PC-3 (cell line): Measurements from ENCODE around the gene EGLN2. TPM values are rescaled to one million over a fixed set of nuclear protein-coding genes. Genes with fewer than 3 reads are reported as not detected.

Experiments
- ATAC-seq: fragments of 200-7000 bp; cut with Tn5 transposase; 2 replicates; pipeline ENCODE4 v1.9.1; 2020; ENCODE audit warnings: mild to moderate bottlenecking, moderate library complexity
- BruUV-seq: library from RNA; stranded (reverse); fragments of 400-500 nt; replicated peaks from 2 replicates; lab custom pipeline; 2021; lab: Mats Ljungman, UMichigan
- CTCF ChIA-PET: fragments of 300-600 bp; sonication (Branson Sonifier 250); formaldehyde crosslinking; loops from one replicate; lab custom pipeline; 2022; ENCODE audit warnings: antibody characterized with exemption; lab: Charles Lee
- POLR2A ChIA-PET: fragments of 300-600 bp; sonication (Branson Sonifier 250); formaldehyde crosslinking; loops from one replicate; lab custom pipeline; 2022; ENCODE audit warnings: antibody characterized with exemption; ENCODE audit not compliant: unreplicated experiment; lab: Charles Lee
- DNase-seq: peaks from one replicate; pipeline ENCODE4 v3.0.0-alpha.2; 2015
- H2AFZ ChIP-seq: fragments of 300-600 bp; sonication (generic); 2 replicates; pipeline ENCODE4 v1.6.0; 2016; ENCODE audit warnings: antibody characterized with exemption, low read length
- H3F3A ChIP-seq: fragments of 300-600 bp; sonication (generic); one replicate; pipeline ENCODE4 v1.6.0; 2017; ENCODE audit warnings: antibody characterized with exemption, low read length, control low read depth, mild to moderate bottlenecking; ENCODE audit not compliant: unreplicated experiment
- H3K27ac ChIP-seq: fragments of 300-600 bp; sonication (generic); 2 replicates; pipeline ENCODE4 v1.5.1; 2016; ENCODE audit warnings: mild to moderate bottlenecking, low read length
- H3K27me3 ChIP-seq: fragments of 300-600 bp; sonication (generic); 2 replicates; pipeline ENCODE4 v1.6.1; 2016; ENCODE audit warnings: low read length, mixed read lengths
- H3K36me3 ChIP-seq: fragments of 300-600 bp; sonication (generic); 2 replicates; pipeline ENCODE4 v1.6.1; 2016; ENCODE audit warnings: low read depth, mixed run types, low read length, mixed read lengths
- H3K4me1 ChIP-seq: fragments of 300-600 bp; sonication (generic); 2 replicates; pipeline ENCODE4 v1.5.1; 2016; ENCODE audit warnings: low read length; ENCODE audit not compliant: insufficient read depth
- H3K4me2 ChIP-seq: fragments of 300-600 bp; sonication (generic); 2 replicates; pipeline ENCODE4 v1.6.0; 2016; ENCODE audit warnings: low read length
- H3K4me3 ChIP-seq: fragments of 300-600 bp; sonication (generic); 2 replicates; pipeline ENCODE4 v1.5.1; 2016; ENCODE audit warnings: mild to moderate bottlenecking, low read length, mixed read lengths
- H3K79me2 ChIP-seq: fragments of 300-600 bp; sonication (generic); 2 replicates; pipeline ENCODE4 v1.6.1; 2017; ENCODE audit warnings: low read length, mixed read lengths
- H3K9ac ChIP-seq: fragments of 300-600 bp; sonication (generic); 2 replicates; pipeline ENCODE4 v1.6.0; 2016; ENCODE audit warnings: mild to moderate bottlenecking, low read length
- H3K9me2 ChIP-seq: fragments of 300-600 bp; sonication (generic); replicated peaks from 2 replicates; pipeline ENCODE4 v1.6.1; 2016; ENCODE audit warnings: mixed run types, low read length, mixed read lengths
- H3K9me3 ChIP-seq: fragments of 300-600 bp; sonication (generic); 2 replicates; pipeline ENCODE4 v1.6.1; 2016; ENCODE audit warnings: low read length, mixed read lengths
- H4K20me1 ChIP-seq: fragments of 300-600 bp; sonication (generic); 2 replicates; pipeline ENCODE4 v1.6.1; 2016; ENCODE audit warnings: low read length, mixed read lengths
- EZH2 ChIP-seq: fragments of 300-600 bp; sonication (generic); IDR thresholded peaks from one replicate; pipeline ENCODE4 v1.6.1; 2017; ENCODE audit warnings: antibody characterized with exemption, mild to moderate bottlenecking, low read length; ENCODE audit not compliant: unreplicated experiment
- EZH2phosphoT487 ChIP-seq: fragments of 300-600 bp; sonication (generic); IDR thresholded peaks from 2 replicates; pipeline ENCODE4 v1.6.1; 2018; ENCODE audit warnings: mild to moderate bottlenecking, antibody characterized with exemption, low read length, borderline replicate concordance
- intact Hi-C: fragments of 100-400 bp; cut with micrococcal nuclease; formaldehyde crosslinking; loops from 2 replicates; pipeline ENCODE4 v1.9.0; 2023
- total RNA-seq: library from RNA; depleted of rRNA; stranded (reverse); fragments of >200 nt; gene quantifications from 2 replicates; pipeline ENCODE4 v1.2.3, GENCODE V29; 2014
- TF ChIP-seq, protein P1 (sequence below): fragments of 300-600 bp; sonication (generic); conservative IDR thresholded peaks from 2 replicates; pipeline ENCODE4 v1.5.1; 2017; ENCODE audit warnings: antibody characterized with exemption, low read depth, mild to moderate bottlenecking, low read length

The EGLN2 gene
- total RNA-seq, 1 experiment from 2014 or later = 36.6 TPM

DNA sequence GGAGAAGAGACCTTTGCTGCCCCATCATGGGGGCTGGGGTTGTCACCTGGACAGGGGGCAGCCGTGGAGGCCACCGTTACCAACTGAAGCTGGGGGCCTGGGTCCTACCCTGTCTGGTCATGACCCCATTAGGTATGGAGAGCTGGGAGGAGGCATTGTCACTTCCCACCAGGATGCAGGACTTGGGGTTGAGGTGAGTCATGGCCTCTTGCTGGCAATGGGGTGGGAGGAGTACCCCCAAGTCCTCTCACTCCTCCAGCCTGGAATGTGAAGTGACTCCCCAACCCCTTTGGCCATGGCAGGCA is 9.0 kb downstream of the EGLN2 start:
- Histone ChIP-seq H4K20me1 (0 out of 2 replicates have a peak, but pooled peaks cover 1% of the 10 kb centered on the region), H2AFZ (no peak overlapping the region), H3K9me2 (no peaks in the 10 kb centered on the region), H3K27ac (no peak overlapping the region), H3K4me3 (no peak overlapping the region), H3K4me1 (peaks cover 7% of the 10 kb centered on the region; the same call in 1 of the 2 replicates), H3K4me2 (no peak overlapping the region), H3K9me3 (no peaks in the 10 kb centered on the region), H3K27me3 (no peaks in the 10 kb centered on the region), H3K9ac (no peak overlapping the region), H3K36me3 (peaks cover 6% of the 10 kb centered on the region), H3K79me2 (peaks cover 27% of the 10 kb centered on the region), H3F3A (no peaks in the 10 kb centered on the region)
- TF ChIP-seq EZH2 = no peak
- ChIA-PET POLR2A (interaction anchor here (0.6 kb wide), 1 partner anchor 26 kb away, joined by 4 read pairs; no protein-coding TSS in a partner anchor), CTCF (interaction anchor here (0.7 kb wide), 1 partner anchor 9 kb away, joined by 3 read pairs; the partner anchor contains the start of gene EGLN2)
- intact Hi-C loops = no loop called here
- DNase-seq (no peak), ATAC-seq (no peak)
- BruUV-seq = TSS peak; percentile 17

DNA sequence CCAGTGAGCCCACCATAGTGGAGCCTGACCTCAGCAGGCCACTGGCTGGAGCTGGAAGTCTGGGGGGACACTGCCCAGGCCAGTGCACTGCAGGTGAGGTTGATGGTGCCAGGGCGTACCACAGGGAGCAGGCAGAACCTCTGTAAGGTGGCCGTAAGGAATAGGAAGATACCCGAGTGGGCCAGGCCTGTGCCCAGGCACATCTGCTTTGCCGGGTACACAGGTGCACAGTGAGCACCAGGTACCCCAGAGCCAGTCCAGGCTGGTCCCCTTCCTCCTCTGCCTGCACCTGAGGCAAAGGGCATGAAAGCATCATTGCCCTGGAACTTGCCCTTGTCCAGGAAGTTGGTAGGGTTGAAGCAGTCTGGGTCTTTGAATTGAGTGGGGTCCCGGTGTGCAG is 9.5 kb downstream of the EGLN2 start:
- BruUV-seq = no TSS peak
- H3K4me3 ChIP-seq = no peak overlapping the region
- H3K4me1 ChIP-seq = 0 out of 2 replicates have a peak, but pooled peaks cover 1% of the 10 kb centered on the region
- intact Hi-C loops = no loop called here
- H4K20me1 ChIP-seq = no peaks in the 10 kb centered on the region
- ATAC-seq (no peak), DNase-seq (no peak)
- no peak overlapping the region for H3K4me2 ChIP-seq
- no peak overlapping the region for H3K9ac ChIP-seq
- no peaks in the 10 kb centered on the region for H3K9me2 ChIP-seq
- TF ChIP-seq EZH2phosphoT487 = no peak
- TF ChIP-seq, protein P1, sequence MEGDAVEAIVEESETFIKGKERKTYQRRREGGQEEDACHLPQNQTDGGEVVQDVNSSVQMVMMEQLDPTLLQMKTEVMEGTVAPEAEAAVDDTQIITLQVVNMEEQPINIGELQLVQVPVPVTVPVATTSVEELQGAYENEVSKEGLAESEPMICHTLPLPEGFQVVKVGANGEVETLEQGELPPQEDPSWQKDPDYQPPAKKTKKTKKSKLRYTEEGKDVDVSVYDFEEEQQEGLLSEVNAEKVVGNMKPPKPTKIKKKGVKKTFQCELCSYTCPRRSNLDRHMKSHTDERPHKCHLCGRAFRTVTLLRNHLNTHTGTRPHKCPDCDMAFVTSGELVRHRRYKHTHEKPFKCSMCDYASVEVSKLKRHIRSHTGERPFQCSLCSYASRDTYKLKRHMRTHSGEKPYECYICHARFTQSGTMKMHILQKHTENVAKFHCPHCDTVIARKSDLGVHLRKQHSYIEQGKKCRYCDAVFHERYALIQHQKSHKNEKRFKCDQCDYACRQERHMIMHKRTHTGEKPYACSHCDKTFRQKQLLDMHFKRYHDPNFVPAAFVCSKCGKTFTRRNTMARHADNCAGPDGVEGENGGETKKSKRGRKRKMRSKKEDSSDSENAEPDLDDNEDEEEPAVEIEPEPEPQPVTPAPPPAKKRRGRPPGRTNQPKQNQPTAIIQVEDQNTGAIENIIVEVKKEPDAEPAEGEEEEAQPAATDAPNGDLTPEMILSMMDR = no peak
- no peak for TF ChIP-seq EZH2
- ChIA-PET CTCF (no interaction called here), POLR2A (interaction anchor here (0.6 kb wide), 1 partner anchor 25 kb away, joined by 4 read pairs; no protein-coding TSS in a partner anchor)
- H3K27me3 ChIP-seq = no peaks in the 10 kb centered on the region
- H2AFZ ChIP-seq = no peak overlapping the region
- H3F3A ChIP-seq = no peaks in the 10 kb centered on the region
- peaks cover 6% of the 10 kb centered on the region for H3K36me3 ChIP-seq
- no peak overlapping the region for H3K27ac ChIP-seq
- H3K79me2 ChIP-seq = peaks cover 21% of the 10 kb centered on the region
- no peaks in the 10 kb centered on the region for H3K9me3 ChIP-seq

DNA sequence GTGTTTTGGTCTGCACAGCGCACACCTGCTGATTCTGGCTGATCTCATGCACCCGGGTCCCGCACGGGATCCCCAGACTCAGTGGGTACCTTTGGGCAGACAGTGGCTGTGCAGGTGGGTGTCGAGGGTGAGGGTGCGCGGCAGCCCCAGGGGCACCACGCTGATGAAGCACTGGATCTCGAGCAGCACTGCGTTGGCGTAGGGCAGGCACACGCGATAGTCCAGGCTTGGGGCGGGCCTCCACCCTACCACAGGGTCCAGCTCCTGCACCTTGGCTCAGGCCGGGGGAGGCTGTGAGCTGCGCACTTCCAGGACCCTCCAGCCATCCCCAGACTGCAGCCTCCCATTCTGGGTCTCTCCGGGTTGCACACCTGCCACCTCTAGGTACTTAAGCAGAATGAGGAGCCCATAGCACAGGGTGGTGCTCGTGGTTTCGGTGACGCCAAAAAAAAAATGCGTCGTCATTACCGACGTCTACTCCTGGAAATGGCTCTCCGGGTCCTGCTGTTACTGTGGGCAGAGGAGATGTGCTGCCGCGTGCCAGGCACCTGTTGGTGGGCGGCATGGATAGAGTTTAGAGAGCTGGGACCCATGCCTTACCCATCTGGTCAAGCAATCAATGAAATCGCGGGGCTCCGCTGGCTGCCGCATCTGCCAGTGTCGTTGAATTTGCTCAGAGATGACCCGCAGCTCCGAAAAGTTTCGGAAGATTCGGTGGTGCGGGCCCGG is 10.5 kb downstream of the EGLN2 start:
- no peak overlapping the region for H3K27ac ChIP-seq
- H3K9ac ChIP-seq = no peak overlapping the region
- H3K4me3 ChIP-seq = no peak overlapping the region
- DNase-seq (no peak), ATAC-seq (no peak)
- ChIA-PET POLR2A (no interaction called here), CTCF (no interaction called here)
- peaks cover 6% of the 10 kb centered on the region for H3K36me3 ChIP-seq
- H3K9me2 ChIP-seq = no peaks in the 10 kb centered on the region
- H3K79me2 ChIP-seq = peaks cover 11% of the 10 kb centered on the region; the same call in 1 of the 2 replicates
- H3K9me3 ChIP-seq = no peaks in the 10 kb centered on the region
- no peaks in the 10 kb centered on the region for H3F3A ChIP-seq
- TF ChIP-seq EZH2 = no peak
- no peak for TF ChIP-seq EZH2phosphoT487
- TF ChIP-seq, protein P1 = no peak
- H3K4me2 ChIP-seq = no peak overlapping the region
- H3K4me1 ChIP-seq = no peaks in the 10 kb centered on the region
- H4K20me1 ChIP-seq = no peaks in the 10 kb centered on the region
- H3K27me3 ChIP-seq = no peaks in the 10 kb centered on the region
- intact Hi-C loops = no loop called here
- no TSS peak for BruUV-seq
- no peak overlapping the region for H2AFZ ChIP-seq
